AG04450 (cell line): Measurements from ENCODE around the gene DUSP6. TPM values are rescaled to one million over a fixed set of nuclear protein-coding genes. Genes with fewer than 3 reads are reported as not detected.
A peak's percentile ranks its signal among the peaks of the same experiment; 100 is the strongest.

Experiments used
- CTCF ChIA-PET: fragments of 300-600, 350-600 bp; formaldehyde crosslinking; extraction: SDS; loops from one replicate; lab custom pipeline; 2022; ENCODE audit warnings: antibody characterized with exemption, inconsistent platforms; lab: Charles Lee
- POLR2A ChIA-PET: fragments of 350-600 bp; formaldehyde crosslinking; extraction: SDS; loops from one replicate; lab custom pipeline; 2021; ENCODE audit warnings: antibody characterized with exemption, inconsistent platforms; lab: Yijun Ruan, JAX
- DNase-seq: peaks from one replicate; pipeline ENCODE4 v3.0.0-alpha.2; 2011; ENCODE audit warnings: low read depth, low spot score
- H3K27ac ChIP-seq: one replicate; pipeline ENCODE4 v1.5.1; 2012; ENCODE audit warnings: low read depth, low read length, control low read depth
- H3K27me3 ChIP-seq: one replicate; pipeline ENCODE4 v1.6.0; 2012; ENCODE audit warnings: low read length; ENCODE audit not compliant: control insufficient read depth, insufficient read depth
- H3K4me3 ChIP-seq: 2 replicates; pipeline ENCODE4 v1.5.1; 2011; ENCODE audit warnings: mild to moderate bottlenecking, low read depth, low read length, control low read depth
- H3K9me3 ChIP-seq: 2 replicates; pipeline ENCODE4 v1.5.1; 2012; ENCODE audit warnings: low read length; ENCODE audit not compliant: control insufficient read depth, insufficient read depth
- CTCF ChIP-seq: IDR thresholded peaks from 2 replicates; pipeline ENCODE4 v1.5.1; 2011; ENCODE audit warnings: low read depth, low read length, control low read depth, inconsistent platforms
- polyA minus RNA-seq: library from RNA; depleted of rRNA, polyadenylated mRNA; stranded (reverse); fragments of >200 nt; gene quantifications from 2 replicates; pipeline ENCODE4 v1.2.3, GENCODE V29; 2011; rRNA and poly(A)+ RNA removed
- polyA plus RNA-seq: library from polyadenylated mRNA; depleted of rRNA; stranded (reverse); fragments of >200 nt; gene quantifications from 2 replicates; pipeline ENCODE4 v1.2.3, GENCODE V29; 2011; rRNA removed

DUSP6 gene, protein sequence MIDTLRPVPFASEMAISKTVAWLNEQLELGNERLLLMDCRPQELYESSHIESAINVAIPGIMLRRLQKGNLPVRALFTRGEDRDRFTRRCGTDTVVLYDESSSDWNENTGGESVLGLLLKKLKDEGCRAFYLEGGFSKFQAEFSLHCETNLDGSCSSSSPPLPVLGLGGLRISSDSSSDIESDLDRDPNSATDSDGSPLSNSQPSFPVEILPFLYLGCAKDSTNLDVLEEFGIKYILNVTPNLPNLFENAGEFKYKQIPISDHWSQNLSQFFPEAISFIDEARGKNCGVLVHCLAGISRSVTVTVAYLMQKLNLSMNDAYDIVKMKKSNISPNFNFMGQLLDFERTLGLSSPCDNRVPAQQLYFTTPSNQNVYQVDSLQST
- polyA plus RNA-seq = 27.9 and 32.0 TPM in 2 replicates
- polyA minus RNA-seq = 59.0 and 104 TPM in 2 replicates

- TF ChIP-seq CTCF = no peak
- POLR2A ChIA-PET = interaction anchor here (0.6 to 4.5 kb wide), 16 partner anchors 9 to 333 kb away, joined by 3 to 41 read pairs (median 4); partner anchors contain the start of gene GALNT4
- DNase-seq = peak; percentile 96
Observed at GRCh38 chr12:89352492-89353187, at the start of gene DUSP6. Gene DUSP6, minus strand, starts transcription at chr12:89352501. Its CDS starts 462 bp downstream, at chr12:89352039.

GRCh38 chr12:89401433-89402058 lies 49.2 kb upstream of the DUSP6 start:
- no peaks in the 10 kb centered on the region for H3K27me3 ChIP-seq
- no peaks in the 10 kb centered on the region for H3K9me3 ChIP-seq
- H3K4me3 ChIP-seq = no peak overlapping the region
- no peak for DNase-seq
- H3K27ac ChIP-seq = no peak overlapping the region
- CTCF ChIA-PET = no interaction called here
- POLR2A ChIA-PET = no interaction called here
- no peak for TF ChIP-seq CTCF

More at GRCh38 chr12:89352492-89353187, at the start of gene DUSP6:
- CTCF ChIA-PET = interaction anchor here (0.7 to 7.3 kb wide), 4 partner anchors 99 to 334 kb away, joined by 3 to 48 read pairs (median 20); no protein-coding TSS in a partner anchor
- H3K27ac ChIP-seq = peak within 1 kb of the TSS; percentile 99
- no peaks in the 10 kb centered on the region for H3K27me3 ChIP-seq
- H3K9me3 ChIP-seq = no peaks in the 10 kb centered on the region; the same call in 1 of the 2 replicates
- peak within 1 kb of the TSS; percentile 98 for H3K4me3 ChIP-seq

DNA sequence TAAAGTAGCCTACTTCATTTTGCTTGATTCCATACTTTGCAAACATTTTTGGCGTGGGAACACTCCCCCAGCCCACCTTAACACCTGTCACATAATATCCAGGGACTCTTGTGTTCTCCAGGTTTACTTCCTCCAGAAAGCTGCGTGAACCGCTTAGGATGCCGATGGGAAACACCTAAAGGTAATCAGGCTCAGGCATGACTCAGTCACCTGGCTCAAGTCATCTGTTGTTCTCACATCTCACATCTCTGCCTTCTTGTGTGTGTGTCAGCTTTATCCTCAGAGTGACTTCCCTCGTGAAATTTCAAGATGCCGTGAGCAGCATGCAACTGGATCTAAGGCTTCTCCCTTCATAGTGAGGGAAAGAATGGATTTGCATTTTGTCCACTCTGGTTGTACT lies 48.1 kb upstream of the DUSP6 start:
- POLR2A ChIA-PET = no interaction called here
- H3K4me3 ChIP-seq = no peak overlapping the region
- DNase-seq = no peak
- no peak for TF ChIP-seq CTCF
- no peaks in the 10 kb centered on the region for H3K27me3 ChIP-seq
- CTCF ChIA-PET = no interaction called here
- no peaks in the 10 kb centered on the region for H3K9me3 ChIP-seq
- H3K27ac ChIP-seq = no peak overlapping the region

- Histone ChIP-seq H3K4me3 (no peak overlapping the region), H3K27ac (no peak overlapping the region), H3K9me3 (no peaks in the 10 kb centered on the region), H3K27me3 (no peaks in the 10 kb centered on the region)
- ChIA-PET CTCF (interaction anchor here (1.2 kb wide), 1 partner anchor 66 kb away, joined by 4 read pairs; no protein-coding TSS in a partner anchor), POLR2A (no interaction called here)
- TF ChIP-seq CTCF = no peak
- DNase-seq = no peak
Observed at GRCh38 chr12:89395712-89396111, 43.4 kb upstream of the DUSP6 start.
